PC-3 (cell line): ENCODE data around the gene RPS21. TPM values are rescaled to one million over a fixed set of nuclear protein-coding genes. Genes with fewer than 3 reads are reported as not detected.

ENCODE experiments used
- ATAC-seq: fragments of 200-7000 bp; cut with Tn5 transposase; 2 replicates; pipeline ENCODE4 v1.9.1; 2020; ENCODE audit warnings: mild to moderate bottlenecking, moderate library complexity
- BruUV-seq: library from RNA; stranded (reverse); fragments of 400-500 nt; replicated peaks from 2 replicates; lab custom pipeline; 2021; lab: Mats Ljungman, UMichigan
- CTCF ChIA-PET: fragments of 300-600 bp; sonication (Branson Sonifier 250); formaldehyde crosslinking; loops from one replicate; lab custom pipeline; 2022; ENCODE audit warnings: antibody characterized with exemption; lab: Charles Lee
- POLR2A ChIA-PET: fragments of 300-600 bp; sonication (Branson Sonifier 250); formaldehyde crosslinking; loops from one replicate; lab custom pipeline; 2022; ENCODE audit warnings: antibody characterized with exemption; ENCODE audit not compliant: unreplicated experiment; lab: Charles Lee
- DNase-seq: peaks from one replicate; pipeline ENCODE4 v3.0.0-alpha.2; 2015
- H2AFZ ChIP-seq: fragments of 300-600 bp; sonication (generic); 2 replicates; pipeline ENCODE4 v1.6.0; 2016; ENCODE audit warnings: antibody characterized with exemption, low read length
- H3F3A ChIP-seq: fragments of 300-600 bp; sonication (generic); one replicate; pipeline ENCODE4 v1.6.0; 2017; ENCODE audit warnings: antibody characterized with exemption, low read length, control low read depth, mild to moderate bottlenecking; ENCODE audit not compliant: unreplicated experiment
- H3K27ac ChIP-seq: fragments of 300-600 bp; sonication (generic); 2 replicates; pipeline ENCODE4 v1.5.1; 2016; ENCODE audit warnings: mild to moderate bottlenecking, low read length
- H3K27me3 ChIP-seq: fragments of 300-600 bp; sonication (generic); 2 replicates; pipeline ENCODE4 v1.6.1; 2016; ENCODE audit warnings: low read length, mixed read lengths
- H3K36me3 ChIP-seq: fragments of 300-600 bp; sonication (generic); 2 replicates; pipeline ENCODE4 v1.6.1; 2016; ENCODE audit warnings: low read depth, mixed run types, low read length, mixed read lengths
- H3K4me1 ChIP-seq: fragments of 300-600 bp; sonication (generic); 2 replicates; pipeline ENCODE4 v1.5.1; 2016; ENCODE audit warnings: low read length; ENCODE audit not compliant: insufficient read depth
- H3K4me2 ChIP-seq: fragments of 300-600 bp; sonication (generic); 2 replicates; pipeline ENCODE4 v1.6.0; 2016; ENCODE audit warnings: low read length
- H3K4me3 ChIP-seq: fragments of 300-600 bp; sonication (generic); 2 replicates; pipeline ENCODE4 v1.5.1; 2016; ENCODE audit warnings: mild to moderate bottlenecking, low read length, mixed read lengths
- H3K79me2 ChIP-seq: fragments of 300-600 bp; sonication (generic); 2 replicates; pipeline ENCODE4 v1.6.1; 2017; ENCODE audit warnings: low read length, mixed read lengths
- H3K9ac ChIP-seq: fragments of 300-600 bp; sonication (generic); 2 replicates; pipeline ENCODE4 v1.6.0; 2016; ENCODE audit warnings: mild to moderate bottlenecking, low read length
- H3K9me2 ChIP-seq: fragments of 300-600 bp; sonication (generic); replicated peaks from 2 replicates; pipeline ENCODE4 v1.6.1; 2016; ENCODE audit warnings: mixed run types, low read length, mixed read lengths
- H3K9me3 ChIP-seq: fragments of 300-600 bp; sonication (generic); 2 replicates; pipeline ENCODE4 v1.6.1; 2016; ENCODE audit warnings: low read length, mixed read lengths
- H4K20me1 ChIP-seq: fragments of 300-600 bp; sonication (generic); 2 replicates; pipeline ENCODE4 v1.6.1; 2016; ENCODE audit warnings: low read length, mixed read lengths
- EZH2 ChIP-seq: fragments of 300-600 bp; sonication (generic); IDR thresholded peaks from one replicate; pipeline ENCODE4 v1.6.1; 2017; ENCODE audit warnings: antibody characterized with exemption, mild to moderate bottlenecking, low read length; ENCODE audit not compliant: unreplicated experiment
- EZH2phosphoT487 ChIP-seq: fragments of 300-600 bp; sonication (generic); IDR thresholded peaks from 2 replicates; pipeline ENCODE4 v1.6.1; 2018; ENCODE audit warnings: mild to moderate bottlenecking, antibody characterized with exemption, low read length, borderline replicate concordance
- intact Hi-C: fragments of 100-400 bp; cut with micrococcal nuclease; formaldehyde crosslinking; loops from 2 replicates; pipeline ENCODE4 v1.9.0; 2023
- total RNA-seq: library from RNA; depleted of rRNA; stranded (reverse); fragments of >200 nt; gene quantifications from 2 replicates; pipeline ENCODE4 v1.2.3, GENCODE V29; 2014
- TF ChIP-seq, protein P1 (sequence below): fragments of 300-600 bp; sonication (generic); conservative IDR thresholded peaks from 2 replicates; pipeline ENCODE4 v1.5.1; 2017; ENCODE audit warnings: antibody characterized with exemption, low read depth, mild to moderate bottlenecking, low read length

RPS21 gene
- total RNA-seq, 1 experiment from 2014 or later: 1,945 TPM

GRCh38 chr20:62420846-62421715 lies 34.2 kb downstream of the RPS21 start:
- no peaks in the 10 kb centered on the region for H4K20me1 ChIP-seq
- H3K4me1 ChIP-seq: peaks cover 6% of the 10 kb centered on the region
- intact Hi-C loops: no loop called here
- no peaks in the 10 kb centered on the region for H3F3A ChIP-seq
- no TSS peak for BruUV-seq
- H3K9me3 ChIP-seq: no peaks in the 10 kb centered on the region
- no peak overlapping the region for H3K4me2 ChIP-seq
- ChIA-PET POLR2A (no interaction called here), CTCF (no interaction called here)
- no peaks in the 10 kb centered on the region for H3K27me3 ChIP-seq
- TF ChIP-seq EZH2: no peak
- TF ChIP-seq, protein P1, sequence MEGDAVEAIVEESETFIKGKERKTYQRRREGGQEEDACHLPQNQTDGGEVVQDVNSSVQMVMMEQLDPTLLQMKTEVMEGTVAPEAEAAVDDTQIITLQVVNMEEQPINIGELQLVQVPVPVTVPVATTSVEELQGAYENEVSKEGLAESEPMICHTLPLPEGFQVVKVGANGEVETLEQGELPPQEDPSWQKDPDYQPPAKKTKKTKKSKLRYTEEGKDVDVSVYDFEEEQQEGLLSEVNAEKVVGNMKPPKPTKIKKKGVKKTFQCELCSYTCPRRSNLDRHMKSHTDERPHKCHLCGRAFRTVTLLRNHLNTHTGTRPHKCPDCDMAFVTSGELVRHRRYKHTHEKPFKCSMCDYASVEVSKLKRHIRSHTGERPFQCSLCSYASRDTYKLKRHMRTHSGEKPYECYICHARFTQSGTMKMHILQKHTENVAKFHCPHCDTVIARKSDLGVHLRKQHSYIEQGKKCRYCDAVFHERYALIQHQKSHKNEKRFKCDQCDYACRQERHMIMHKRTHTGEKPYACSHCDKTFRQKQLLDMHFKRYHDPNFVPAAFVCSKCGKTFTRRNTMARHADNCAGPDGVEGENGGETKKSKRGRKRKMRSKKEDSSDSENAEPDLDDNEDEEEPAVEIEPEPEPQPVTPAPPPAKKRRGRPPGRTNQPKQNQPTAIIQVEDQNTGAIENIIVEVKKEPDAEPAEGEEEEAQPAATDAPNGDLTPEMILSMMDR: no peak
- no peak for DNase-seq
- no peaks in the 10 kb centered on the region for H3K36me3 ChIP-seq
- 0 out of 2 replicates have a peak, but pooled peaks cover under 1% of the 10 kb centered on the region for H3K79me2 ChIP-seq
- ATAC-seq: no peak
- no peak overlapping the region for H3K27ac ChIP-seq
- H2AFZ ChIP-seq: no peak overlapping the region
- H3K9ac ChIP-seq: no peak overlapping the region
- H3K4me3 ChIP-seq: no peak overlapping the region
- no peaks in the 10 kb centered on the region for H3K9me2 ChIP-seq

GRCh38 chr20:62421716-62421990 lies 34.8 kb downstream of the RPS21 start:
- CTCF ChIA-PET: no interaction called here
- DNase-seq: no peak
- H3F3A ChIP-seq: no peaks in the 10 kb centered on the region

More at GRCh38 chr20:62421716-62421990, 34.8 kb downstream of the RPS21 start:
- Histone ChIP-seq H3K9me2 (no peaks in the 10 kb centered on the region), H3K79me2 (0 out of 2 replicates have a peak, but pooled peaks cover 5% of the 10 kb centered on the region), H2AFZ (no peak overlapping the region), H3K27ac (no peak overlapping the region), H4K20me1 (no peaks in the 10 kb centered on the region), H3K27me3 (no peaks in the 10 kb centered on the region), H3K36me3 (no peaks in the 10 kb centered on the region), H3K9me3 (no peaks in the 10 kb centered on the region), H3K4me3 (no peak overlapping the region), H3K9ac (no peak overlapping the region), H3K4me2 (no peak overlapping the region), H3K4me1 (peaks cover 11% of the 10 kb centered on the region)
- POLR2A ChIA-PET: no interaction called here
- no peak for ATAC-seq
- no TSS peak for BruUV-seq
- TF ChIP-seq EZH2phosphoT487 (no peak), EZH2 (no peak)
- TF ChIP-seq, protein P1: no peak
- intact Hi-C loops: no loop called here
